Measurements from ENCODE around the gene ENOX2. TPM values are rescaled to one million over a fixed set of nuclear protein-coding genes. Genes with fewer than 3 reads are reported as not detected.

The ENOX2 gene
- total RNA-seq, 2 experiments from 2014 or later, result 9.6 to 12.0 TPM

- no peaks in the 10 kb centered on the region for H3K9me3 Mint-ChIP-seq
- H3K27ac Mint-ChIP-seq, result no peak overlapping the region
- no peak for ATAC-seq
- TF ChIP-seq, protein P1, sequence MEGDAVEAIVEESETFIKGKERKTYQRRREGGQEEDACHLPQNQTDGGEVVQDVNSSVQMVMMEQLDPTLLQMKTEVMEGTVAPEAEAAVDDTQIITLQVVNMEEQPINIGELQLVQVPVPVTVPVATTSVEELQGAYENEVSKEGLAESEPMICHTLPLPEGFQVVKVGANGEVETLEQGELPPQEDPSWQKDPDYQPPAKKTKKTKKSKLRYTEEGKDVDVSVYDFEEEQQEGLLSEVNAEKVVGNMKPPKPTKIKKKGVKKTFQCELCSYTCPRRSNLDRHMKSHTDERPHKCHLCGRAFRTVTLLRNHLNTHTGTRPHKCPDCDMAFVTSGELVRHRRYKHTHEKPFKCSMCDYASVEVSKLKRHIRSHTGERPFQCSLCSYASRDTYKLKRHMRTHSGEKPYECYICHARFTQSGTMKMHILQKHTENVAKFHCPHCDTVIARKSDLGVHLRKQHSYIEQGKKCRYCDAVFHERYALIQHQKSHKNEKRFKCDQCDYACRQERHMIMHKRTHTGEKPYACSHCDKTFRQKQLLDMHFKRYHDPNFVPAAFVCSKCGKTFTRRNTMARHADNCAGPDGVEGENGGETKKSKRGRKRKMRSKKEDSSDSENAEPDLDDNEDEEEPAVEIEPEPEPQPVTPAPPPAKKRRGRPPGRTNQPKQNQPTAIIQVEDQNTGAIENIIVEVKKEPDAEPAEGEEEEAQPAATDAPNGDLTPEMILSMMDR (IDR thresholded peaks at IDR 0.05), result no peak
- H3K4me1 Mint-ChIP-seq (ENCODE audit: low read depth), result peaks cover 11% of the 10 kb centered on the region
- no peak overlapping the region for H3K4me3 Mint-ChIP-seq
- H3K27me3 Mint-ChIP-seq, result no peaks in the 10 kb centered on the region
- peaks cover 3% of the 10 kb centered on the region for H3K36me3 Mint-ChIP-seq (ENCODE audit: low read depth)
- CTCF ChIA-PET, result no interaction called here
- no peak for DNase-seq
- intact Hi-C loops (cut with micrococcal nuclease), result no loop called here
- POLR2A ChIA-PET, result no interaction called here
Observed at GRCh38 chrX:130848763-130849162, 54.2 kb downstream of the ENOX2 start.

DNA sequence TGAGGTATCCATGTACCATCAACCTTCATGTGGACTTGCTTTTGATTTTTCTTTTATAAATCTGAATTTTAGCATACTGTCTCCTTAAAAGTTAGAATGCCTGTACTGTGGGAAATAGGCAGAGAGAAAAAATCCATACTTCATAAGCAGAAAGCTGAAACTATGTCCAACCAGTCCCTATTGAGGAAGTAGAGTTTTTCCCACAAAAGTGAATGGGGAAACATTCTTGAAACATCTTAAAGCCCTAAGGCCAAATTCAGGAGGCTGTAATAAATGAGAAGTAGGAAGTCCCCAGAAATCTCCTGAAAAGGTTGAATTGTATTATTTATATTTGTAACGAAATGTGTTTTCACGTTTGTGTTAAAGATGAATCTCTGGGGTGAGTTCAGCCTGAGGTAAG, 56.3 kb downstream of the ENOX2 start:
- H3K27ac Mint-ChIP-seq, result no peak overlapping the region
- TF ChIP-seq, protein P1 (IDR thresholded peaks at IDR 0.05), result no peak
- ChIA-PET POLR2A (no interaction called here), CTCF (no interaction called here)
- DNase-seq, result no peak
- intact Hi-C loops (cut with micrococcal nuclease), result no loop called here
- peaks cover 11% of the 10 kb centered on the region for H3K4me1 Mint-ChIP-seq (ENCODE audit: low read depth)
- no peak overlapping the region for H3K4me3 Mint-ChIP-seq
- H3K36me3 Mint-ChIP-seq (ENCODE audit: low read depth), result peaks cover 3% of the 10 kb centered on the region
- no peak for ATAC-seq
- no peaks in the 10 kb centered on the region for H3K9me3 Mint-ChIP-seq
- H3K27me3 Mint-ChIP-seq, result no peaks in the 10 kb centered on the region

DNA sequence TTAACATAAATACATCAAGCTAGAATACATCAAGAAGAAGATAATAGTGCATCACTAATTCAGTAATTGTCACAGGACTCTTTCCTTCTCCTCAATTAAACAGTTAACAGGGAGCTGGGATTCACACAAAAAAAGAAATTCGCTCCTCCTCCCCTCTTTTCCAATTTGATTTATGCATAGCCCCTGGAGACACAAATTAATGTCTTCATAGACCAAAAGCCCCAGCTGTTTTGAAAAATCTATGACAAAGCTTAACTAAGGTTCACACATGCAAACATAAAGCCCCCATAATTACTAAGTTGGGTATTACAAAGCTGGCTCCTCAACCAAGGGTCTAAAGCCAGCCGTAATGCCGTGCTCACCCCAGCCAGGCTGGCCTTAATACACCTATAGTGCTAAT, 61.2 kb downstream of the ENOX2 start:
- TF ChIP-seq, protein P1 (IDR thresholded peaks at IDR 0.05), result no peak
- H3K36me3 Mint-ChIP-seq (ENCODE audit: low read depth), result peaks cover 2% of the 10 kb centered on the region
- DNase-seq (no peak), ATAC-seq (no peak)
- H3K27ac Mint-ChIP-seq, result no peak overlapping the region
- intact Hi-C loops (cut with micrococcal nuclease), result no loop called here
- CTCF ChIA-PET, result no interaction called here
- no peaks in the 10 kb centered on the region for H3K27me3 Mint-ChIP-seq
- H3K9me3 Mint-ChIP-seq, result no peaks in the 10 kb centered on the region
- no peak overlapping the region for H3K4me3 Mint-ChIP-seq
- peaks cover 2% of the 10 kb centered on the region for H3K4me1 Mint-ChIP-seq (ENCODE audit: low read depth)
- POLR2A ChIA-PET, result interaction anchor here (0.6 kb wide), 1 partner anchor 755 kb away, joined by 3 read pairs; no protein-coding TSS in a partner anchor

GRCh38 chrX:130840345-130840744, 62.7 kb downstream of the ENOX2 start:
- no peaks in the 10 kb centered on the region for H3K27me3 Mint-ChIP-seq
- peaks cover 8% of the 10 kb centered on the region for H3K4me1 Mint-ChIP-seq (ENCODE audit: low read depth)
- ATAC-seq, result no peak
- intact Hi-C loops (cut with micrococcal nuclease), result no loop called here
- CTCF ChIA-PET, result no interaction called here
- DNase-seq, result no peak
- POLR2A ChIA-PET, result no interaction called here
- H3K9me3 Mint-ChIP-seq, result no peaks in the 10 kb centered on the region
- H3K4me3 Mint-ChIP-seq, result no peak overlapping the region
- no peak overlapping the region for H3K27ac Mint-ChIP-seq
- no peaks in the 10 kb centered on the region for H3K36me3 Mint-ChIP-seq (ENCODE audit: low read depth)
- TF ChIP-seq, protein P1 (IDR thresholded peaks at IDR 0.05), result no peak

DNA sequence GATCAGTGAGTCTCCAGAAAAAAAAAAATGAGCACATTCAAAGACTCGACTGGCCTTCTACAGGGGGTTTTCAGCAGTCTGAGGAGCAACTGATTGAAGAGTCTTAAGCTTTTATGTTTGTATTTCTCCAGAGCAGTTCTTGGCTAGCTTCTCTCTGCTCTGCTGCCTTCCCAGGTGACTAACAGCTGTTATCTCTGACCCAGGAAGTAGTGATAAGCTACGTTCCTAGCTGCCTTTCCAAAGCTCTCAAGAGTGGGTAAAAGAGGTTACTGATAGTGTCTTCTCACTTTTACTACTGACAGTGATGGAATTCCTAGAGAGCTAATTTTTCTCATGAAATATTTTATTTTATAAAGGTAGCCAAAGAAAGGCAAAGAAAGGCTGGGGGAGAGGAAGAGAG, 66.6 kb downstream of the ENOX2 start:
- H3K9me3 Mint-ChIP-seq, result no peaks in the 10 kb centered on the region
- TF ChIP-seq, protein P1 (IDR thresholded peaks at IDR 0.05), result no peak
- no peak overlapping the region for H3K4me3 Mint-ChIP-seq
- H3K36me3 Mint-ChIP-seq (ENCODE audit: low read depth), result no peaks in the 10 kb centered on the region
- no peak for ATAC-seq
- H3K27ac Mint-ChIP-seq, result no peak overlapping the region
- H3K27me3 Mint-ChIP-seq, result no peaks in the 10 kb centered on the region
- POLR2A ChIA-PET, result no interaction called here
- DNase-seq, result no peak
- intact Hi-C loops (cut with micrococcal nuclease), result no loop called here
- H3K4me1 Mint-ChIP-seq (ENCODE audit: low read depth), result peaks cover 21% of the 10 kb centered on the region
- CTCF ChIA-PET, result no interaction called here

Data from activated CD8-positive, alpha-beta T cell treated with anti-CD3 and anti-CD28 coated beads for 36 hours (primary cell).